Activated CD8-positive, alpha-beta memory T cell treated with anti-CD3 and anti-CD28 coated beads for 4 hours (primary cell): Measurements from ENCODE around the gene AQP12B.

Experiments
- DNase-seq, 2 donors: peaks; one replicate each; pipeline ENCODE4 v3.0.0-alpha.2; 2020; ENCODE audit warnings: low read depth in 2 of 2

AQP12B gene

GRCh38 chr2:240632306-240632721 lies 50.4 kb downstream of the AQP12B start:
- no peak for DNase-seq

- no peak for DNase-seq
Measured at GRCh38 chr2:240631548-240632305, 51.0 kb downstream of the AQP12B start.

- no peak for DNase-seq
Measured at GRCh38 chr2:240630771-240631547, 51.7 kb downstream of the AQP12B start.

DNA sequence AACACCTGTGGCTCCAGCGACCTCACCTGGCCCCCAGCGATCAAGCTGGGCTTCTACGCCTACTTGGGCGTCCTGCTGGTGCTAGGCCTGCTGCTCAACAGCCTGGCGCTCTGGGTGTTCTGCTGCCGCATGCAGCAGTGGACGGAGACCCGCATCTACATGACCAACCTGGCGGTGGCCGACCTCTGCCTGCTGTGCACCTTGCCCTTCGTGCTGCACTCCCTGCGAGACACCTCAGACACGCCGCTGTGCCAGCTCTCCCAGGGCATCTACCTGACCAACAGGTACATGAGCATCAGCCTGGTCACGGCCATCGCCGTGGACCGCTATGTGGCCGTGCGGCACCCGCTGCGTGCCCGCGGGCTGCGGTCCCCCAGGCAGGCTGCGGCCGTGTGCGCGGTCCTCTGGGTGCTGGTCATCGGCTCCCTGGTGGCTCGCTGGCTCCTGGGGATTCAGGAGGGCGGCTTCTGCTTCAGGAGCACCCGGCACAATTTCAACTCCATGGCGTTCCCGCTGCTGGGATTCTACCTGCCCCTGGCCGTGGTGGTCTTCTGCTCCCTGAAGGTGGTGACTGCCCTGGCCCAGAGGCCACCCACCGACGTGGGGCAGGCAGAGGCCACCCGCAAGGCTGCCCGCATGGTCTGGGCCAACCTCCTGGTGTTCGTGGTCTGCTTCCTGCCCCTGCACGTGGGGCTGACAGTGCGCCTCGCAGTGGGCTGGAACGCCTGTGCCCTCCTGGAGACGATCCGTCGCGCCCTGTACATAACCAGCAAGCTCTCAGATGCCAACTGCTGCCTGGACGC lies 52.5 kb downstream of the AQP12B start:
- DNase-seq = no peak

- no peak for DNase-seq
Measured at GRCh38 chr2:240629619-240629967, 53.1 kb downstream of the AQP12B start.

GRCh38 chr2:240628808-240629618 lies 53.7 kb downstream of the AQP12B start:
- DNase-seq = no peak

DNA sequence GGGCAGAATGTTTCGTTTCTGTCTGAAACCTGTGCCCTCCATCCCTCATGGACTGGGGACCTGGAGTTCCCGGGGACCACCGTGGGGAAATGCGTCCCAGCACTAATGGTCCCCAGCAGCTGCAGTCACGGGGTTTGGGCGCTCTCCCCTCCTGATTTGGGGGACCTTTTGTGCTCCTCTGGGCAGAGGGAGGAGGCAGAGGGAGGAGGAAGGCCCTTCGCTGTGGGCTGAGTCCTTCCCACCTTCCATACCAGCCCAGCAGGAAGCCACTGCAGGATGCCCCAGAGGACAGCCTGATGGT lies 54.2 kb downstream of the AQP12B start:
- DNase-seq = no peak

- DNase-seq = no peak
Measured at GRCh38 chr2:240627736-240628506, 54.8 kb downstream of the AQP12B start.

- DNase-seq = no peak
Measured at GRCh38 chr2:240626531-240627300, 56.0 kb downstream of the AQP12B start.
